Esophagus squamous epithelium (tissue), 4 donors: Measurements from ENCODE around the gene ACP7.

ENCODE experiments used
- POLR2A ChIP-seq, 4 donors: fragments of 450-650 bp; IDR thresholded peaks; one replicate each; pipeline ENCODE4 v1.6.1; 2017; ENCODE audit warnings: antibody characterized with exemption in 4 of 4, mild to moderate bottlenecking in 4 of 4, moderate library complexity in 3 of 4
- TF ChIP-seq, protein P1 (sequence below), 6 experiments: fragments of 450-650 bp in 4 of 6; fragments of 200-600 bp in 2 of 6; sonication (generic) in 2 of 6; IDR thresholded peaks; one replicate each; pipeline ENCODE4 v1.5.1; 2016 to 2019; ENCODE audit warnings: antibody characterized with exemption in 6 of 6, mild to moderate bottlenecking in 4 of 6, moderate library complexity in 4 of 6

GRCh38 chr19:39103151-39103550 lies 19.0 kb downstream of the ACP7 start:
- TF ChIP-seq, protein P1, sequence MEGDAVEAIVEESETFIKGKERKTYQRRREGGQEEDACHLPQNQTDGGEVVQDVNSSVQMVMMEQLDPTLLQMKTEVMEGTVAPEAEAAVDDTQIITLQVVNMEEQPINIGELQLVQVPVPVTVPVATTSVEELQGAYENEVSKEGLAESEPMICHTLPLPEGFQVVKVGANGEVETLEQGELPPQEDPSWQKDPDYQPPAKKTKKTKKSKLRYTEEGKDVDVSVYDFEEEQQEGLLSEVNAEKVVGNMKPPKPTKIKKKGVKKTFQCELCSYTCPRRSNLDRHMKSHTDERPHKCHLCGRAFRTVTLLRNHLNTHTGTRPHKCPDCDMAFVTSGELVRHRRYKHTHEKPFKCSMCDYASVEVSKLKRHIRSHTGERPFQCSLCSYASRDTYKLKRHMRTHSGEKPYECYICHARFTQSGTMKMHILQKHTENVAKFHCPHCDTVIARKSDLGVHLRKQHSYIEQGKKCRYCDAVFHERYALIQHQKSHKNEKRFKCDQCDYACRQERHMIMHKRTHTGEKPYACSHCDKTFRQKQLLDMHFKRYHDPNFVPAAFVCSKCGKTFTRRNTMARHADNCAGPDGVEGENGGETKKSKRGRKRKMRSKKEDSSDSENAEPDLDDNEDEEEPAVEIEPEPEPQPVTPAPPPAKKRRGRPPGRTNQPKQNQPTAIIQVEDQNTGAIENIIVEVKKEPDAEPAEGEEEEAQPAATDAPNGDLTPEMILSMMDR (IDR thresholded peaks at IDR 0.05) = no peak
- TF ChIP-seq POLR2A (IDR thresholded peaks at IDR 0.05) = no peak
